A673 (cell line): ENCODE measurements around the gene ATG14. TPM values are rescaled to one million over a fixed set of nuclear protein-coding genes. Genes with fewer than 3 reads are reported as not detected.

ENCODE experiments used
- BruUV-seq: library from RNA; stranded (reverse); fragments of 400-500 nt; replicated peaks from 2 replicates; lab custom pipeline; 2021; lab: Mats Ljungman, UMichigan
- CTCF ChIA-PET: fragments of 300-600 bp; sonication (Branson Sonifier 250); formaldehyde crosslinking; loops from one replicate; lab custom pipeline; 2022; ENCODE audit warnings: antibody characterized with exemption; lab: Charles Lee
- POLR2A ChIA-PET: fragments of 300-600 bp; sonication (Branson Sonifier 250); formaldehyde crosslinking; loops from one replicate; lab custom pipeline; 2022; ENCODE audit warnings: antibody characterized with exemption; ENCODE audit not compliant: low non-redundant PET; lab: Charles Lee
- DNase-seq: peaks from one replicate; pipeline ENCODE4 v3.0.0-alpha.2; 2015; ENCODE audit warnings: low spot score
- H3K27ac ChIP-seq: fragments of 200-600 bp; sonication (generic); 2 replicates; pipeline ENCODE4 v1.5.1; 2016; ENCODE audit warnings: mixed run types, low read depth, mild to moderate bottlenecking, mixed read lengths, antibody characterized with exemption, low read length; ENCODE audit not compliant: poor library complexity, severe bottlenecking
- H3K27me3 ChIP-seq: fragments of 200-600 bp; sonication (generic); replicated peaks from 2 replicates; pipeline ENCODE4 v1.6.1; 2017; ENCODE audit warnings: mixed run types, low read depth, mild to moderate bottlenecking, mixed read lengths, antibody characterized with exemption, low read length; ENCODE audit not compliant: insufficient read depth, poor library complexity
- H3K36me3 ChIP-seq: fragments of 200-600 bp; sonication (generic); 2 replicates; pipeline ENCODE4 v1.6.1; 2016; ENCODE audit warnings: mixed run types, mild to moderate bottlenecking, mixed read lengths, antibody characterized with exemption, low read length; ENCODE audit not compliant: insufficient read depth, poor library complexity, severe bottlenecking
- H3K4me1 ChIP-seq: fragments of 200-600 bp; sonication (generic); 2 replicates; pipeline ENCODE4 v1.6.1; 2017; ENCODE audit warnings: mixed run types, mild to moderate bottlenecking, mixed read lengths, antibody characterized with exemption, low read length; ENCODE audit not compliant: insufficient read depth, poor library complexity, severe bottlenecking
- H3K4me3 ChIP-seq: fragments of 200-600 bp; sonication (generic); 2 replicates; pipeline ENCODE4 v1.5.1; 2016; ENCODE audit warnings: low read depth, mixed run types, mild to moderate bottlenecking, mixed read lengths, low read length; ENCODE audit not compliant: poor library complexity, severe bottlenecking
- H3K9me3 ChIP-seq: fragments of 200-600 bp; sonication (generic); 2 replicates; pipeline ENCODE4 v1.6.1; 2016; ENCODE audit warnings: mixed run types, low read depth, mild to moderate bottlenecking, mixed read lengths, antibody characterized with exemption, low read length; ENCODE audit not compliant: poor library complexity, severe bottlenecking
- EZH2 ChIP-seq: fragments of 200-600 bp; sonication (generic); IDR thresholded peaks from 2 replicates; pipeline ENCODE4 v1.6.1; 2017; ENCODE audit warnings: borderline replicate concordance, low read depth, mild to moderate bottlenecking, mixed read lengths, antibody characterized with exemption, low read length; ENCODE audit not compliant: poor library complexity, severe bottlenecking
- intact Hi-C: fragments of 100-400 bp; cut with micrococcal nuclease; formaldehyde crosslinking; loops from one replicate; pipeline ENCODE4 v1.10.0; 2022; ENCODE audit not compliant: unreplicated experiment
- total RNA-seq: library from RNA; stranded (reverse); gene quantifications from 2 replicates; pipeline ENCODE4 v1.2.3, GENCODE V29; 2021
- TF ChIP-seq, protein P1 (sequence below): fragments of 300-800, 200-600 bp; sonication (generic); conservative IDR thresholded peaks from 2 replicates; pipeline ENCODE4 v1.5.1; 2017; ENCODE audit warnings: low read depth, mild to moderate bottlenecking, antibody characterized with exemption, low read length, moderate library complexity, mixed read lengths

Gene ATG14
- total RNA-seq, 1 experiment from 2014 or later: 10.4 TPM

DNA sequence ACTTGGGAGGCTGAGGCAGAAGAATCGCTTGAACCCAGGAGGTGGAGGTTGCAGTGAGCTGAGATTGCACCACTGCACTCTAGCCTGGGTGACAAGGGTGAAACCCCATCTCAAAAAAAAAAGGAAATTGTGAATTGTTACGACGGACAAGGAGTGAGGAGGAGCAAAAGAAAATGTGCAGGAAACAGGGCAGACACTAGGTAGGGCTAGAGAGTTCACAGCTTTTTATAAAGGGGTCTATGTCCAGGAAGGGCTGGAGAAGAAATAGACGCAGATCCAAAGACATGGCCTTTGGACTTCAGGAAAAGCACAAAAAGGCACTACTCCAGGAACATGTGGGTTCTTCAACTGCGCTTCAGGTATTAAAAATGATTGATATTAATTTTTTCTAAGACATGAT, 34.4 kb downstream of the ATG14 start:
- no peak for DNase-seq
- Histone ChIP-seq H3K27me3 (no peaks in the 10 kb centered on the region), H3K27ac (no peak overlapping the region), H3K36me3 (no peaks in the 10 kb centered on the region), H3K4me1 (no peaks in the 10 kb centered on the region), H3K4me3 (no peak overlapping the region), H3K9me3 (no peaks in the 10 kb centered on the region)
- TF ChIP-seq EZH2: no peak
- TF ChIP-seq, protein P1, sequence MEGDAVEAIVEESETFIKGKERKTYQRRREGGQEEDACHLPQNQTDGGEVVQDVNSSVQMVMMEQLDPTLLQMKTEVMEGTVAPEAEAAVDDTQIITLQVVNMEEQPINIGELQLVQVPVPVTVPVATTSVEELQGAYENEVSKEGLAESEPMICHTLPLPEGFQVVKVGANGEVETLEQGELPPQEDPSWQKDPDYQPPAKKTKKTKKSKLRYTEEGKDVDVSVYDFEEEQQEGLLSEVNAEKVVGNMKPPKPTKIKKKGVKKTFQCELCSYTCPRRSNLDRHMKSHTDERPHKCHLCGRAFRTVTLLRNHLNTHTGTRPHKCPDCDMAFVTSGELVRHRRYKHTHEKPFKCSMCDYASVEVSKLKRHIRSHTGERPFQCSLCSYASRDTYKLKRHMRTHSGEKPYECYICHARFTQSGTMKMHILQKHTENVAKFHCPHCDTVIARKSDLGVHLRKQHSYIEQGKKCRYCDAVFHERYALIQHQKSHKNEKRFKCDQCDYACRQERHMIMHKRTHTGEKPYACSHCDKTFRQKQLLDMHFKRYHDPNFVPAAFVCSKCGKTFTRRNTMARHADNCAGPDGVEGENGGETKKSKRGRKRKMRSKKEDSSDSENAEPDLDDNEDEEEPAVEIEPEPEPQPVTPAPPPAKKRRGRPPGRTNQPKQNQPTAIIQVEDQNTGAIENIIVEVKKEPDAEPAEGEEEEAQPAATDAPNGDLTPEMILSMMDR: no peak
- intact Hi-C loops: no loop called here
- no TSS peak for BruUV-seq
- CTCF ChIA-PET: no interaction called here
- POLR2A ChIA-PET: no interaction called here

DNA sequence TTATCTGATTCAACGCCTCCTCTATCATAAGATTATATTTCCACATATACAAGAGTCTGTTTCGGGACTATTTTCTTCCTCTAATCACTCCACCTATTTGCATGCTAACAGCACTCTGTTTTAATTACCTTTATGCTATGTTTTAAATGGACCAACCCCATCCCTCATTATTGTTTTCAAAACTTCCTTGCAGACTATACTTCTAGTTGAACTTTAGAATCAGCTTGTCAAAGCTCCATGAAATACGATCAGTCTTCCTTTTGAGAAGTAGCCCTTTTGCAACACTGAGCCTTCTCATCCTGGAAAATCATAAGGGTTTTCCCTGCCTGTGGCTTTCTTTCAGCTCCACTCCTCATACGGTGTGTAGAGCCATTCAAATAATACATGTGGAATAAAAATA, 36.9 kb downstream of the ATG14 start:
- CTCF ChIA-PET: no interaction called here
- no peaks in the 10 kb centered on the region for H3K9me3 ChIP-seq
- no peaks in the 10 kb centered on the region for H3K27me3 ChIP-seq
- TF ChIP-seq EZH2: no peak
- TF ChIP-seq, protein P1: no peak
- intact Hi-C loops: no loop called here
- no peak overlapping the region for H3K4me3 ChIP-seq
- H3K36me3 ChIP-seq: peaks cover 2% of the 10 kb centered on the region
- no peak overlapping the region for H3K27ac ChIP-seq
- DNase-seq: no peak
- no TSS peak for BruUV-seq
- H3K4me1 ChIP-seq: no peaks in the 10 kb centered on the region
- POLR2A ChIA-PET: no interaction called here

- DNase-seq: no peak
- CTCF ChIA-PET: no interaction called here
- POLR2A ChIA-PET: no interaction called here
- no peaks in the 10 kb centered on the region for H3K4me1 ChIP-seq
- H3K36me3 ChIP-seq: peaks cover 2% of the 10 kb centered on the region
- H3K4me3 ChIP-seq: no peak overlapping the region
- intact Hi-C loops: no loop called here
- H3K9me3 ChIP-seq: no peaks in the 10 kb centered on the region
- H3K27me3 ChIP-seq: no peaks in the 10 kb centered on the region
- no peak overlapping the region for H3K27ac ChIP-seq
- TF ChIP-seq EZH2: no peak
- TF ChIP-seq, protein P1: no peak
- BruUV-seq: no TSS peak
Measured at GRCh38 chr14:55373784-55374705, 37.6 kb downstream of the ATG14 start.
